IMR-90 (cell line): ENCODE results near the gene DCHS1. TPM values are rescaled to one million over a fixed set of nuclear protein-coding genes. Genes with fewer than 3 reads are reported as not detected.

Experiments used
- ATAC-seq: fragments of 200-7000 bp; cut with Tn5 transposase; 2 replicates; pipeline ENCODE4 v1.9.1; 2020; ENCODE audit warnings: low read depth, mild to moderate bottlenecking, moderate library complexity
- BruUV-seq: library from RNA; stranded (reverse); fragments of 400-500 nt; replicated peaks from 2 replicates; lab custom pipeline; 2021; lab: Mats Ljungman, UMichigan
- CTCF ChIA-PET: fragments of 300-600 bp; formaldehyde crosslinking; extraction: SDS; loops from one replicate; lab custom pipeline; 2021; ENCODE audit warnings: antibody characterized with exemption; lab: Yijun Ruan, JAX
- POLR2A ChIA-PET: fragments of 300-600 bp; sonication (Branson Sonifier 250); formaldehyde crosslinking; loops from one replicate; lab custom pipeline; 2022; ENCODE audit warnings: antibody characterized with exemption; ENCODE audit not compliant: unreplicated experiment; lab: Charles Lee
- DNase-seq: peaks from one replicate; pipeline ENCODE4 v3.0.0; 2013
- H2AFZ ChIP-seq: replicated peaks from 2 replicates; pipeline ENCODE3; 2013; ENCODE audit warnings: low read length, mild to moderate bottlenecking; ENCODE audit not compliant: poor library complexity
- H2AK5ac ChIP-seq: 2 replicates; pipeline ENCODE4 v1.6.1; 2013; ENCODE audit warnings: low read depth, low read length, inconsistent platforms
- H2AK9ac ChIP-seq: replicated peaks from 2 replicates; pipeline ENCODE3; 2013; ENCODE audit warnings: mild to moderate bottlenecking, low read depth, low read length, moderate library complexity; ENCODE audit not compliant: poor library complexity
- H2BK120ac ChIP-seq: 2 replicates; pipeline ENCODE4 v1.6.1; 2013; ENCODE audit warnings: low read depth, low read length, inconsistent platforms
- H2BK15ac ChIP-seq: 3 replicates; pipeline ENCODE4 v1.6.1; 2013; ENCODE audit warnings: low read depth, low read length, inconsistent platforms
- H2BK20ac ChIP-seq: 2 replicates; pipeline ENCODE4 v1.6.1; 2013; ENCODE audit warnings: low read depth, mild to moderate bottlenecking, inconsistent platforms, low read length, moderate library complexity
- H2BK5ac ChIP-seq: 2 replicates; pipeline ENCODE4 v1.6.1; 2013; ENCODE audit warnings: mild to moderate bottlenecking, low read depth, low read length, inconsistent platforms; ENCODE audit not compliant: poor library complexity, severe bottlenecking
- H3K14ac ChIP-seq: replicated peaks from 2 replicates; pipeline ENCODE4 v1.6.1; 2013; ENCODE audit warnings: low read depth, low read length, inconsistent platforms
- H3K18ac ChIP-seq: 2 replicates; pipeline ENCODE4 v1.6.1; 2013; ENCODE audit warnings: low read depth, low read length, control low read depth
- H3K23ac ChIP-seq: 2 replicates; pipeline ENCODE4 v1.6.1; 2013; ENCODE audit warnings: low read depth, low read length, inconsistent platforms
- H3K27ac ChIP-seq: 2 replicates; pipeline ENCODE4 v1.5.1; 2013; ENCODE audit warnings: mild to moderate bottlenecking, control low read depth, low read length; ENCODE audit not compliant: insufficient read depth
- H3K27me3 ChIP-seq: 2 replicates; pipeline ENCODE4 v1.6.1; 2013; ENCODE audit warnings: low read length; ENCODE audit not compliant: control insufficient read depth, insufficient read depth
- H3K36me3 ChIP-seq: 2 replicates; pipeline ENCODE4 v1.6.1; 2013; ENCODE audit warnings: low read length, mixed read lengths; ENCODE audit not compliant: control insufficient read depth, insufficient read depth
- H3K4ac ChIP-seq: 2 replicates; pipeline ENCODE4 v1.6.1; 2013; ENCODE audit warnings: low read depth, low read length, inconsistent platforms
- H3K4me1 ChIP-seq: 2 replicates; pipeline ENCODE4 v1.6.1; 2013; ENCODE audit warnings: low read length, mixed read lengths; ENCODE audit not compliant: control insufficient read depth, insufficient read depth
- H3K4me2 ChIP-seq: 2 replicates; pipeline ENCODE4 v1.6.1; 2013; ENCODE audit warnings: low read depth, mild to moderate bottlenecking, control low read depth, low read length, moderate library complexity
- H3K4me3 ChIP-seq: 2 replicates; pipeline ENCODE4 v1.5.1; 2013; ENCODE audit warnings: low read depth, mild to moderate bottlenecking, control low read depth, low read length, moderate library complexity; ENCODE audit not compliant: insufficient read depth
- H3K56ac ChIP-seq: 2 replicates; pipeline ENCODE4 v1.6.1; 2013; ENCODE audit warnings: low read length, inconsistent platforms; ENCODE audit not compliant: insufficient read depth; ENCODE audit errors: extremely low read depth
- H3K79me1 ChIP-seq, 2 experiments: 2 replicates each; pipeline ENCODE4 v1.6.1; 2013; ENCODE audit warnings: low read length in 2 of 2, inconsistent platforms in 1 of 2, low read depth in 1 of 2
- H3K9ac ChIP-seq: 2 replicates; pipeline ENCODE4 v1.6.1; 2013; ENCODE audit warnings: low read depth, low read length, control low read depth
- H3K9me1 ChIP-seq: 2 replicates; pipeline ENCODE4 v1.6.1; 2013; ENCODE audit warnings: low read length, inconsistent platforms; ENCODE audit not compliant: insufficient read depth
- H3K9me3 ChIP-seq: 2 replicates; pipeline ENCODE4 v1.6.1; 2013; ENCODE audit warnings: low read length; ENCODE audit not compliant: control insufficient read depth, insufficient read depth
- H4K20me1 ChIP-seq: 2 replicates; pipeline ENCODE4 v1.6.1; 2013; ENCODE audit warnings: low read length, inconsistent platforms; ENCODE audit not compliant: insufficient read depth
- H4K5ac ChIP-seq: 2 replicates; pipeline ENCODE4 v1.6.1; 2013; ENCODE audit warnings: mild to moderate bottlenecking, low read depth, low read length, control low read depth
- H4K8ac ChIP-seq, 2 experiments: 2 replicates each; pipeline ENCODE4 v1.6.1; 2013; ENCODE audit warnings: low read depth in 2 of 2, low read length in 2 of 2, control low read depth in 1 of 2, inconsistent platforms in 1 of 2
- H4K91ac ChIP-seq: 2 replicates; pipeline ENCODE4 v1.6.1; 2013; ENCODE audit warnings: low read depth, low read length, inconsistent platforms; ENCODE audit not compliant: insufficient read depth
- BHLHE40 ChIP-seq: fragments of 150-350 bp; IDR thresholded peaks from 2 replicates; pipeline ENCODE4 v1.6.1; 2016; ENCODE audit warnings: mild to moderate bottlenecking, low read depth, low read length
- CEBPB ChIP-seq: IDR thresholded peaks from 2 replicates; pipeline ENCODE4 v1.6.1; 2012; ENCODE audit warnings: low read depth, low read length, improper control_type of control experiment
- FOS ChIP-seq: fragments of 150-350 bp; IDR thresholded peaks from 2 replicates; pipeline ENCODE4 v1.6.1; 2016; ENCODE audit warnings: low read depth, low read length
- MAZ ChIP-seq: IDR thresholded peaks from 2 replicates; pipeline ENCODE4 v1.6.1; 2012; ENCODE audit warnings: low read depth, mild to moderate bottlenecking, low read length, improper control_type of control experiment, moderate library complexity, borderline replicate concordance
- POLR2A ChIP-seq: IDR thresholded peaks from 2 replicates; pipeline ENCODE4 v1.6.1; 2012; ENCODE audit warnings: mild to moderate bottlenecking, low read depth, low read length
- WGBS, 2 experiments: methylation state at CpG; one replicate each; pipeline versions ENCODE4 v1.1.5 to v1.1.7; 2013; ENCODE audit warnings: missing lambda C conversion rate in 2 of 2; ENCODE audit not compliant: insufficient read length in 1 of 2; ENCODE audit errors: extremely low coverage in 2 of 2; 5-methylcytosine and 5-hydroxymethylcytosine counted together
- dilution Hi-C: fragments of 300-500 bp; cut with HindIII; formaldehyde crosslinking; loops from one replicate; pipeline ENCODE4 v1.14.3; 2018; ENCODE audit warnings: low sequenced_read_pairs; ENCODE audit not compliant: unreplicated experiment
- in situ Hi-C: fragments of 300-500 bp; cut with MboI; formaldehyde crosslinking; loops from 3 replicates; pipeline ENCODE4 v1.14.3; 2019; ENCODE audit warnings: low sequenced_read_pairs, inconsistent platforms, mixed read lengths
- intact Hi-C: fragments of 100-400 bp; cut with micrococcal nuclease; formaldehyde crosslinking; loops from 2 replicates; pipeline ENCODE4 v1.10.0; 2022
- polyA plus RNA-seq, 3 experiments: library from polyadenylated mRNA; depleted of rRNA; stranded (reverse); fragments of >200 nt; gene quantifications; 2 replicates each; pipeline ENCODE4 v1.2.3, GENCODE V29; 2012; ENCODE audit warnings: low replicate concordance in 1 of 3
- total RNA-seq: library from RNA; depleted of rRNA; stranded (reverse); fragments of >200 nt; gene quantifications from 2 replicates; pipeline ENCODE4 v1.2.3, GENCODE V29; 2012

DCHS1 gene
- total and polyA plus RNA-seq, 2 of the 4 experiments (the other 2 are of a cell fraction): 1.4 to 3.3 TPM

DNA sequence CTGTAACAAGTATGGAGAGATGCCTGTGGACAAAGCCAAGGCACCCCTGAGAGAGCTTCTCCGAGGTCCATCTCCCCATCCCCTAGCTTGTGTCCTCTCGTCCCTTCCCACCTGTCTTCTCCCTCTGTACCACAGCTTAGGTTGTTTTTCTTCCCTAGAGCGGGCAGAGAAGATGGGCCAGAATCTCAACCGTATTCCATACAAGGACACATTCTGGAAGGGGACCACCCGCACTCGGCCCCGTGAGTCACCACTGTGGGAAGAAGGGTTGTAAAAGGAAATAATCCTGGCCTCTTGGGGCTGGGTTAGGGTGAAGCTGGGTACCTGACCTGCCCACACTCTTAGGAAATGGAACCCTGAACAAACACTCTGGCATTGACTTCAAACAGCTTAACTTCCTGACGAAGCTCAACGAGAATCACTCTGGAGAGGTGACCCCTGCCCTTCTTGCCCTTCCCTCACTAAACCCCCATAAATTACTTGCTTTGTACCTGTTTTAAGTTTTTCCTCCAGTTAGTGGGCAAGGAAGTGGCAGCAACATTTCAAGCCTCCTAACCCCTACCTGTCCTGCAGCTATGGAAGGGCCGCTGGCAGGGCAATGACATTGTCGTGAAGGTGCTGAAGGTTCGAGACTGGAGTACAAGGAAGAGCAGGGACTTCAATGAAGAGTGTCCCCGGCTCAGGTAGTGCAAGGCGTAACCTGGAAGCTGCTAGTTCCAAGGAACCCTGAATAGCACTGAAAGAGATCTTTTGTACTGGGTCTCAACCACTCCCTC lies 46.7 kb downstream of the DCHS1 start (continued):
- TF ChIP-seq BHLHE40: no peak

DNA sequence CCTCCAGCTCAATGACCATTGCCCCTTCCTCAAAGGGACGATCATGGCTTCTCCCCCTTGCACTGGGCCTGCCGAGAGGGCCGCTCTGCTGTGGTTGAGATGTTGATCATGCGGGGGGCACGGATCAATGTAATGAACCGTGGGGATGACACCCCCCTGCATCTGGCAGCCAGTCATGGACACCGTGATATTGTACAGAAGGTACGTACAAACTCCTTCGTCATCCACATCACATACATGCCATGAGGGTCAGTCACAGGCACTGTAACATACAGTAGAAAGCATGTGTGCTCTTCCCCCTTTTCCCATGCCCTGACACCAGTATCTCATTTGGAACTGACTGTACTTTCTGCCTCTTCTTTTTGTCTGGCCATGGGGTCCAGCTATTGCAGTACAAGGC lies 47.6 kb downstream of the DCHS1 start:
- Histone ChIP-seq H3K4me1 (peaks cover 31% of the 10 kb centered on the region), H3K9ac (peak overlapping the region; percentile 75), H3K4me2 (peak overlapping the region; percentile 71; the same call in 1 of the 2 replicates), H3K27me3 (no peaks in the 10 kb centered on the region), H3K4me3 (no peak overlapping the region), H3K27ac (peak overlapping the region; percentile 95), H2AK5ac (peak overlapping the region; percentile 98), H4K8ac (peak overlapping the region; percentile 80 to 85), H3K56ac (peak overlapping the region; percentile 93), H4K20me1 (peaks cover 8% of the 10 kb centered on the region), H4K5ac (peak overlapping the region; percentile 73), H3K18ac (no peak overlapping the region; the same call in 1 of the 2 replicates), H3K36me3 (peaks cover 42% of the 10 kb centered on the region), H3K4ac (peak overlapping the region; percentile 89), H2BK15ac (peak overlapping the region; percentile 93; the same call in 2 of the 3 replicates), H2AFZ (no peak overlapping the region), H3K9me3 (no peaks in the 10 kb centered on the region), H2BK120ac (peak overlapping the region; percentile 92), H2BK5ac (peak overlapping the region; percentile 89), H3K23ac (peak overlapping the region; percentile 91), H3K14ac (peak overlapping the region; percentile 98), H4K91ac (peak overlapping the region; percentile 57), H3K9me1 (peaks cover 29% of the 10 kb centered on the region), H2BK20ac (peak overlapping the region; percentile 55), H2AK9ac (peak overlapping the region; percentile 87), H3K79me1 (peaks cover 31 to 67% of the 10 kb centered on the region in 2 experiments)
- no peak for DNase-seq
- ChIA-PET POLR2A (interaction anchor here (1.3 to 1.7 kb wide), 2 partner anchors 9 to 88 kb away, joined by 4 read pairs; no protein-coding TSS in a partner anchor), CTCF (interaction anchor here (0.6 kb wide), 1 partner anchor 75 kb away, joined by 3 read pairs; the partner anchor contains the start of gene MRPL17)
- 100% methylated on average over 3 of the region's 9 CpGs; no CpG with 5 or more reads in 1 of the 2 experiments for WGBS, 2 experiments
- intact Hi-C loops: no loop called here
- TF ChIP-seq FOS: no peak
- no peak for TF ChIP-seq MAZ
- no peak for TF ChIP-seq POLR2A
- TF ChIP-seq CEBPB: no peak
- in situ Hi-C loops: no loop called here
- ATAC-seq: no peak
- BruUV-seq: no TSS peak
- dilution Hi-C loops: no loop called here
